ENCODE results near the gene ZFAND3. TPM values are rescaled to one million over a fixed set of nuclear protein-coding genes. Genes with fewer than 3 reads are reported as not detected.

Gene ZFAND3
- total and polyA plus RNA-seq, 2 donors (not counting 1 experiment from before 2014, with no cell fraction given) = 21.5 to 40.8 TPM

- H3K4me1 ChIP-seq (ENCODE audit: control insufficient read depth, extremely low read depth, insufficient read depth, low read length) = no peaks in the 10 kb centered on the region
- no peak overlapping the region for H2AFZ ChIP-seq (ENCODE audit: low read length)
- TF ChIP-seq CTCF (conservative IDR thresholded peaks at IDR 0.05 in 1 of 2, IDR thresholded peaks at IDR 0.05 in 1 of 2; ENCODE audit: low read depth in 1 of 2, low read length in 2 of 2) (no peak), EZH2 (IDR thresholded peaks at IDR 0.05; ENCODE audit: low read length, missing control alignments) (no peak)
- no peaks in the 10 kb centered on the region for H4K20me1 ChIP-seq (ENCODE audit: control insufficient read depth, extremely low read depth, insufficient read depth, low read length)
- no peak overlapping the region for H3K4me3 ChIP-seq (replicated peaks in 1 of 4; ENCODE audit: control extremely low read depth in 1 of 4, insufficient read depth in 1 of 4, low read depth in 3 of 4, low read length in 4 of 4)
- no peak overlapping the region for H3K4me2 ChIP-seq (ENCODE audit: extremely low read depth, insufficient read depth, low read length)
- H3K9me3 ChIP-seq (ENCODE audit: control insufficient read depth, insufficient read depth, low read depth, low read length) = no peaks in the 10 kb centered on the region
- H3K27ac ChIP-seq (ENCODE audit: insufficient read depth, low read length) = no peak overlapping the region
- H3K36me3 ChIP-seq (ENCODE audit: control insufficient read depth, insufficient read depth, low read length) = no peaks in the 10 kb centered on the region
- peaks cover 17% of the 10 kb centered on the region for H3K79me2 ChIP-seq (ENCODE audit: control insufficient read depth, insufficient read depth, low read length)
- no peak for DNase-seq (ENCODE audit: low read depth in 2 of 2)
- H3K27me3 ChIP-seq (ENCODE audit: control insufficient read depth, insufficient read depth, low read length) = no peaks in the 10 kb centered on the region
- no peak overlapping the region for H3K9ac ChIP-seq (ENCODE audit: insufficient read depth, low read length)
Observed at GRCh38 chr6:38033442-38033982, 214.0 kb downstream of the ZFAND3 start.

GRCh38 chr6:38034274-38034914 lies 214.9 kb downstream of the ZFAND3 start:
- Histone ChIP-seq H3K9me3 (ENCODE audit: control insufficient read depth, insufficient read depth, low read depth, low read length) (no peaks in the 10 kb centered on the region), H3K27ac (ENCODE audit: insufficient read depth, low read length) (no peak overlapping the region), H3K36me3 (ENCODE audit: control insufficient read depth, insufficient read depth, low read length) (no peaks in the 10 kb centered on the region), H3K4me1 (ENCODE audit: control insufficient read depth, extremely low read depth, insufficient read depth, low read length) (peaks cover 3% of the 10 kb centered on the region), H4K20me1 (ENCODE audit: control insufficient read depth, extremely low read depth, insufficient read depth, low read length) (no peaks in the 10 kb centered on the region), H3K27me3 (ENCODE audit: control insufficient read depth, insufficient read depth, low read length) (no peaks in the 10 kb centered on the region), H2AFZ (ENCODE audit: low read length) (no peak overlapping the region), H3K9ac (ENCODE audit: insufficient read depth, low read length) (no peak overlapping the region), H3K4me2 (ENCODE audit: extremely low read depth, insufficient read depth, low read length) (no peak overlapping the region), H3K79me2 (ENCODE audit: control insufficient read depth, insufficient read depth, low read length) (peaks cover 16% of the 10 kb centered on the region), H3K4me3 (replicated peaks in 1 of 4; ENCODE audit: control extremely low read depth in 1 of 4, insufficient read depth in 1 of 4, low read depth in 3 of 4, low read length in 4 of 4) (no peak overlapping the region)
- peak; percentile 69 to 77 for TF ChIP-seq CTCF (conservative IDR thresholded peaks at IDR 0.05 in 1 of 2, IDR thresholded peaks at IDR 0.05 in 1 of 2; ENCODE audit: low read depth in 1 of 2, low read length in 2 of 2)
- no peak for TF ChIP-seq EZH2 (IDR thresholded peaks at IDR 0.05; ENCODE audit: low read length, missing control alignments)
- peak; percentile 58 to 83 for DNase-seq (ENCODE audit: low read depth in 2 of 2)

GRCh38 chr6:38035478-38035877 lies 216.0 kb downstream of the ZFAND3 start:
- H2AFZ ChIP-seq (ENCODE audit: low read length) = no peak overlapping the region
- no peaks in the 10 kb centered on the region for H4K20me1 ChIP-seq (ENCODE audit: control insufficient read depth, extremely low read depth, insufficient read depth, low read length)
- no peaks in the 10 kb centered on the region for H3K36me3 ChIP-seq (ENCODE audit: control insufficient read depth, insufficient read depth, low read length)
- no peak overlapping the region for H3K4me3 ChIP-seq (replicated peaks in 1 of 4; ENCODE audit: control extremely low read depth in 1 of 4, insufficient read depth in 1 of 4, low read depth in 3 of 4, low read length in 4 of 4)
- H3K79me2 ChIP-seq (ENCODE audit: control insufficient read depth, insufficient read depth, low read length) = peaks cover 13% of the 10 kb centered on the region
- DNase-seq (ENCODE audit: low read depth in 2 of 2) = no peak
- H3K4me1 ChIP-seq (ENCODE audit: control insufficient read depth, extremely low read depth, insufficient read depth, low read length) = peaks cover 3% of the 10 kb centered on the region
- no peaks in the 10 kb centered on the region for H3K9me3 ChIP-seq (ENCODE audit: control insufficient read depth, insufficient read depth, low read depth, low read length)
- H3K4me2 ChIP-seq (ENCODE audit: extremely low read depth, insufficient read depth, low read length) = no peak overlapping the region
- no peak overlapping the region for H3K27ac ChIP-seq (ENCODE audit: insufficient read depth, low read length)
- no peaks in the 10 kb centered on the region for H3K27me3 ChIP-seq (ENCODE audit: control insufficient read depth, insufficient read depth, low read length)
- TF ChIP-seq CTCF (conservative IDR thresholded peaks at IDR 0.05 in 1 of 2, IDR thresholded peaks at IDR 0.05 in 1 of 2; ENCODE audit: low read depth in 1 of 2, low read length in 2 of 2) = no peak
- no peak for TF ChIP-seq EZH2 (IDR thresholded peaks at IDR 0.05; ENCODE audit: low read length, missing control alignments)
- H3K9ac ChIP-seq (ENCODE audit: insufficient read depth, low read length) = no peak overlapping the region

All from fibroblast of lung (primary cell).